Small intestine (tissue), 7 donors: ENCODE measurements around the gene RAB11FIP2. TPM values are rescaled to one million over a fixed set of nuclear protein-coding genes. Genes with fewer than 3 reads are reported as not detected.

ENCODE experiments used
- DNase-seq, 2 donors: peaks; one replicate each; pipeline versions ENCODE4 v3.0.0 to v3.0.0-alpha.2; 2013
- FAIRE-seq: peaks from 2 replicates; lab custom pipeline; 2012; peaks lifted over from hg19 to GRCh38; lab: Jason Lieb, UNC
- H3K27ac ChIP-seq, 3 donors: one replicate each; pipeline ENCODE4 v1.5.1; 2013; ENCODE audit warnings: low read length in 2 of 3, mild to moderate bottlenecking in 2 of 3, control low read depth in 1 of 3, inconsistent platforms in 1 of 3, low read depth in 1 of 3, moderate library complexity in 1 of 3
- H3K27me3 ChIP-seq, 3 donors: one replicate each; pipeline ENCODE4 v1.6.1; 2013; ENCODE audit warnings: low read length in 3 of 3, inconsistent platforms in 1 of 3; ENCODE audit not compliant: control insufficient read depth in 3 of 3, insufficient read depth in 3 of 3
- H3K36me3 ChIP-seq, 3 donors: one replicate each; pipeline ENCODE4 v1.6.1; 2013; ENCODE audit warnings: low read length in 3 of 3, inconsistent platforms in 1 of 3, low read depth in 1 of 3, mild to moderate bottlenecking in 1 of 3, moderate library complexity in 1 of 3; ENCODE audit not compliant: control insufficient read depth in 3 of 3, insufficient read depth in 2 of 3
- H3K4me1 ChIP-seq, 3 donors: one replicate each; pipeline ENCODE4 v1.6.1; 2013; ENCODE audit warnings: low read length in 2 of 3, inconsistent platforms in 1 of 3, low read depth in 1 of 3, mild to moderate bottlenecking in 1 of 3, moderate library complexity in 1 of 3; ENCODE audit not compliant: control insufficient read depth in 3 of 3, insufficient read depth in 2 of 3
- H3K4me3 ChIP-seq, 3 donors: one replicate each; pipeline ENCODE4 v1.5.1; 2013; ENCODE audit warnings: low read length in 3 of 3, control low read depth in 1 of 3, inconsistent platforms in 1 of 3, low read depth in 1 of 3, mild to moderate bottlenecking in 1 of 3, moderate library complexity in 1 of 3
- H3K9me3 ChIP-seq, 2 donors: one replicate each; pipeline ENCODE4 v1.6.1; 2013; ENCODE audit warnings: low read depth in 1 of 2, low read length in 1 of 2; ENCODE audit not compliant: control insufficient read depth in 2 of 2, insufficient read depth in 1 of 2
- WGBS, 3 donors: extraction: QIAGEN DNeasy Blood & Tissue Kit; methylation state at CpG; one replicate each; pipeline ENCODE4 v1.1.7; 2013; 5-methylcytosine and 5-hydroxymethylcytosine counted together
- polyA plus RNA-seq, 4 donors: library from polyadenylated mRNA; stranded (reverse) in 3 of 4; unstranded in 1 of 4; fragments of 200-250 nt in 3 of 4; fragments of 120-200 nt in 1 of 4; gene quantifications; one replicate each; pipeline versions ENCODE4 v1.2.1 to v1.2.3, GENCODE V29; 2013
- donor health status: healthy with polysubstance abuse.
- donor health status: control.
- donor health status: control.
- donor health status: Bipolar disorder and iron deficiency.
- donor health status: healthy.

The RAB11FIP2 gene
- polyA plus RNA-seq, 4 donors = 1.6 to 13.6 (median 2.6) TPM

- no peaks in the 10 kb centered on the region for H3K9me3 ChIP-seq
- FAIRE-seq (no peak), DNase-seq (no peak)
- no peak overlapping the region for H3K4me3 ChIP-seq
- H3K36me3 ChIP-seq = peaks cover 1 to 8% (median 2%) of the 10 kb centered on the region in 3 donors
- no peak overlapping the region for H3K27ac ChIP-seq
- no peaks in the 10 kb centered on the region for H3K27me3 ChIP-seq
- no peaks in the 10 kb centered on the region for H3K4me1 ChIP-seq
- 83 to 90% (median 88%) methylated on average over 3 of the region's 3 CpGs for WGBS, 3 donors
Measured at GRCh38 chr10:118007773-118008172, 39.0 kb downstream of the RAB11FIP2 start.

GRCh38 chr10:118003126-118003525, 43.6 kb downstream of the RAB11FIP2 start:
- DNase-seq = no peak
- H3K27ac ChIP-seq = no peak overlapping the region
- H3K27me3 ChIP-seq = no peaks in the 10 kb centered on the region
- peaks cover 2 to 8% (median 4%) of the 10 kb centered on the region in 3 donors for H3K36me3 ChIP-seq
- WGBS, 3 donors = 85 to 89% (median 89%) methylated on average over 1 of the region's 1 CpG
- FAIRE-seq = no peak
- H3K9me3 ChIP-seq = no peaks in the 10 kb centered on the region
- H3K4me1 ChIP-seq = no peaks in the 10 kb centered on the region
- no peak overlapping the region for H3K4me3 ChIP-seq

- no peaks in the 10 kb centered on the region for H3K9me3 ChIP-seq
- no peak overlapping the region for H3K27ac ChIP-seq
- H3K4me3 ChIP-seq = no peak overlapping the region
- no peaks in the 10 kb centered on the region for H3K4me1 ChIP-seq
- 90 to 91% (median 90%) methylated on average over 6 of the region's 6 CpGs for whole genome bisulfite sequencing, 3 donors
- no peaks in the 10 kb centered on the region for H3K27me3 ChIP-seq
- H3K36me3 ChIP-seq = peaks cover 2 to 8% (median 4%) of the 10 kb centered on the region in 3 donors
- DNase-seq = no peak
- no peak for FAIRE-seq
Measured at GRCh38 chr10:118002581-118002980, 44.2 kb downstream of the RAB11FIP2 start.

- H3K27ac ChIP-seq = no peak overlapping the region
- H3K9me3 ChIP-seq = no peaks in the 10 kb centered on the region
- FAIRE-seq (no peak), DNase-seq (no peak)
- no peaks in the 10 kb centered on the region for H3K27me3 ChIP-seq
- peaks cover 0 to 7% (median 0%) of the 10 kb centered on the region in 3 donors for H3K36me3 ChIP-seq
- 86 to 98% (median 90%) methylated on average over 1 of the region's 1 CpG for WGBS, 3 donors
- H3K4me1 ChIP-seq = no peaks in the 10 kb centered on the region
- H3K4me3 ChIP-seq = no peak overlapping the region
Measured at GRCh38 chr10:117997673-117998072, 49.1 kb downstream of the RAB11FIP2 start.

- Histone ChIP-seq H3K4me1 (no peaks in the 10 kb centered on the region), H3K36me3 (peaks cover 0 to 5% (median 0%) of the 10 kb centered on the region in 3 donors), H3K9me3 (no peaks in the 10 kb centered on the region), H3K27ac (no peak overlapping the region), H3K4me3 (no peak overlapping the region), H3K27me3 (no peaks in the 10 kb centered on the region)
- WGBS, 3 donors = 90 to 92% (median 90%) methylated on average over 1 of the region's 1 CpG
- FAIRE-seq (no peak), DNase-seq (no peak)
Measured at GRCh38 chr10:117996709-117997108, 50.0 kb downstream of the RAB11FIP2 start.

- FAIRE-seq (no peak), DNase-seq (no peak)
- H3K27me3 ChIP-seq = no peaks in the 10 kb centered on the region
- H3K4me1 ChIP-seq = no peaks in the 10 kb centered on the region
- no peak overlapping the region for H3K4me3 ChIP-seq
- no peaks in the 10 kb centered on the region for H3K9me3 ChIP-seq
- H3K27ac ChIP-seq = no peak overlapping the region
- 92 to 96% (median 95%) methylated on average over 2 of the region's 2 CpGs for WGBS, 3 donors
- H3K36me3 ChIP-seq = peaks cover 0 to 2% (median 0%) of the 10 kb centered on the region in 3 donors
Measured at GRCh38 chr10:117994771-117995170, 52.0 kb downstream of the RAB11FIP2 start.

GRCh38 chr10:117993166-117993565, 53.6 kb downstream of the RAB11FIP2 start:
- WGBS, 3 donors = 90 to 91% (median 91%) methylated on average over 4 of the region's 4 CpGs
- FAIRE-seq (no peak), DNase-seq (no peak)

GRCh38 chr10:117991701-117992100, 55.0 kb downstream of the RAB11FIP2 start:
- 93 to 95% (median 93%) methylated on average over 8 of the region's 8 CpGs for WGBS, 3 donors
- FAIRE-seq (no peak), DNase-seq (no peak)
- no peak overlapping the region for H3K4me3 ChIP-seq
- no peaks in the 10 kb centered on the region for H3K4me1 ChIP-seq
- H3K9me3 ChIP-seq = peaks cover 0 to 4% of the 10 kb centered on the region in 2 donors
- peaks cover 0 to 8% (median 0%) of the 10 kb centered on the region in 3 donors for H3K27me3 ChIP-seq
- peaks cover 0 to 2% (median 0%) of the 10 kb centered on the region in 3 donors for H3K36me3 ChIP-seq
- no peak overlapping the region for H3K27ac ChIP-seq

More at GRCh38 chr10:117993166-117993565, 53.6 kb downstream of the RAB11FIP2 start:
- H3K9me3 ChIP-seq = no peaks in the 10 kb centered on the region
- no peak overlapping the region for H3K4me3 ChIP-seq
- no peaks in the 10 kb centered on the region for H3K4me1 ChIP-seq
- H3K27ac ChIP-seq = no peak overlapping the region
- peaks cover 0 to 2% (median 0%) of the 10 kb centered on the region in 3 donors for H3K36me3 ChIP-seq
- peaks cover 0 to 2% (median 0%) of the 10 kb centered on the region in 3 donors for H3K27me3 ChIP-seq

GRCh38 chr10:117989962-117990361, 56.8 kb downstream of the RAB11FIP2 start:
- H3K4me3 ChIP-seq = no peak overlapping the region

More at GRCh38 chr10:117989962-117990361, 56.8 kb downstream of the RAB11FIP2 start:
- H3K27me3 ChIP-seq = peaks cover 0 to 8% (median 0%) of the 10 kb centered on the region in 3 donors
- peaks cover 0 to 2% (median 0%) of the 10 kb centered on the region in 3 donors for H3K36me3 ChIP-seq
- FAIRE-seq = no peak
- no peaks in the 10 kb centered on the region for H3K4me1 ChIP-seq
- H3K27ac ChIP-seq = no peak overlapping the region
- H3K9me3 ChIP-seq = peaks cover 0 to 4% of the 10 kb centered on the region in 2 donors
- no peak for DNase-seq
- 94 to 98% (median 97%) methylated on average over 4 of the region's 4 CpGs for WGBS, 3 donors
